HL-60 (cell line): Measurements from ENCODE around the gene HPGDS.

Experiments used
- DNase-seq, 2 experiments: peaks; one replicate each; pipeline ENCODE4 v3.0.0-alpha.2; 2010 to 2020; ENCODE audit warnings: low read depth in 1 of 2, low spot score in 1 of 2
- H3K27ac ChIP-seq: fragments of 250-450 bp; sonication (Bioruptor Pico); replicated peaks from 2 replicates; pipeline ENCODE4 v1.5.1; 2020; ENCODE audit warnings: mild to moderate bottlenecking, moderate library complexity
- H3K27me3 ChIP-seq: fragments of 250-450 bp; sonication (Bioruptor Pico); 2 replicates; pipeline ENCODE4 v1.5.1; 2021; ENCODE audit warnings: mild to moderate bottlenecking, moderate library complexity; ENCODE audit not compliant: insufficient read depth, poor library complexity, severe bottlenecking
- H3K4me3 ChIP-seq: replicated peaks from 2 replicates; pipeline ENCODE4 v1.5.1; 2011; ENCODE audit warnings: mild to moderate bottlenecking, control low read depth, low read length; ENCODE audit not compliant: insufficient read depth
- GABPA ChIP-seq: IDR thresholded peaks from 2 replicates; pipeline ENCODE4 v1.6.1; 2012; ENCODE audit warnings: low read depth
- POLR2AphosphoS5 ChIP-seq: IDR thresholded peaks from 2 replicates; pipeline ENCODE4 v1.6.1; 2012; ENCODE audit warnings: low read depth
- SPI1 ChIP-seq: IDR thresholded peaks from 2 replicates; pipeline ENCODE4 v1.6.1; 2012; ENCODE audit warnings: low read depth, mild to moderate bottlenecking, borderline replicate concordance
- TF ChIP-seq, protein P1 (sequence below): IDR thresholded peaks from 2 replicates; pipeline ENCODE4 v1.6.1; 2012; ENCODE audit warnings: low read depth; ENCODE audit not compliant: insufficient replicate concordance
- TF ChIP-seq, protein P2 (sequence below): IDR thresholded peaks from one replicate; pipeline ENCODE4 v1.5.1; 2011; ENCODE audit warnings: low read length, control low read depth, inconsistent platforms; ENCODE audit not compliant: insufficient read depth

The HPGDS gene

DNA sequence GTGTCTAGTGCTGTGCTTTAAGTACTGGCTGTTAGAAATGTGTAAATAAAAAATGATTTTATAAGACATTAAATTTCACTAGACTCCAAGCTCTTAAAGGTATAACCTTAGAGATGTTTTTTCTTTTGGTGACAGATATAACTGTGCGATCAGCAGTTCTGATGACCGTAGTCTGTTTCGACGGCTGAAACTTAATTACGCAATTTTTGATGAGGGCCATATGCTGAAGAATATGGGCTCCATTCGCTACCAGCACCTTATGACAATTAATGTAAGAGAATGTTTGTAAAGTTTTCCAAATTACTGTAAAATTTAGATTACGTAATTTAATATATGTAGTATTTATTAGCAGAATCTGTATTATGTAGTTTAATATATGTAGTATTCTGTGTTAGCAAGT lies 66.4 kb downstream of the HPGDS start:
- TF ChIP-seq SPI1 (no peak), GABPA (no peak), POLR2AphosphoS5 (no peak)
- TF ChIP-seq, protein P1, sequence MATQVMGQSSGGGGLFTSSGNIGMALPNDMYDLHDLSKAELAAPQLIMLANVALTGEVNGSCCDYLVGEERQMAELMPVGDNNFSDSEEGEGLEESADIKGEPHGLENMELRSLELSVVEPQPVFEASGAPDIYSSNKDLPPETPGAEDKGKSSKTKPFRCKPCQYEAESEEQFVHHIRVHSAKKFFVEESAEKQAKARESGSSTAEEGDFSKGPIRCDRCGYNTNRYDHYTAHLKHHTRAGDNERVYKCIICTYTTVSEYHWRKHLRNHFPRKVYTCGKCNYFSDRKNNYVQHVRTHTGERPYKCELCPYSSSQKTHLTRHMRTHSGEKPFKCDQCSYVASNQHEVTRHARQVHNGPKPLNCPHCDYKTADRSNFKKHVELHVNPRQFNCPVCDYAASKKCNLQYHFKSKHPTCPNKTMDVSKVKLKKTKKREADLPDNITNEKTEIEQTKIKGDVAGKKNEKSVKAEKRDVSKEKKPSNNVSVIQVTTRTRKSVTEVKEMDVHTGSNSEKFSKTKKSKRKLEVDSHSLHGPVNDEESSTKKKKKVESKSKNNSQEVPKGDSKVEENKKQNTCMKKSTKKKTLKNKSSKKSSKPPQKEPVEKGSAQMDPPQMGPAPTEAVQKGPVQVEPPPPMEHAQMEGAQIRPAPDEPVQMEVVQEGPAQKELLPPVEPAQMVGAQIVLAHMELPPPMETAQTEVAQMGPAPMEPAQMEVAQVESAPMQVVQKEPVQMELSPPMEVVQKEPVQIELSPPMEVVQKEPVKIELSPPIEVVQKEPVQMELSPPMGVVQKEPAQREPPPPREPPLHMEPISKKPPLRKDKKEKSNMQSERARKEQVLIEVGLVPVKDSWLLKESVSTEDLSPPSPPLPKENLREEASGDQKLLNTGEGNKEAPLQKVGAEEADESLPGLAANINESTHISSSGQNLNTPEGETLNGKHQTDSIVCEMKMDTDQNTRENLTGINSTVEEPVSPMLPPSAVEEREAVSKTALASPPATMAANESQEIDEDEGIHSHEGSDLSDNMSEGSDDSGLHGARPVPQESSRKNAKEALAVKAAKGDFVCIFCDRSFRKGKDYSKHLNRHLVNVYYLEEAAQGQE = no peak
- TF ChIP-seq, protein P2, sequence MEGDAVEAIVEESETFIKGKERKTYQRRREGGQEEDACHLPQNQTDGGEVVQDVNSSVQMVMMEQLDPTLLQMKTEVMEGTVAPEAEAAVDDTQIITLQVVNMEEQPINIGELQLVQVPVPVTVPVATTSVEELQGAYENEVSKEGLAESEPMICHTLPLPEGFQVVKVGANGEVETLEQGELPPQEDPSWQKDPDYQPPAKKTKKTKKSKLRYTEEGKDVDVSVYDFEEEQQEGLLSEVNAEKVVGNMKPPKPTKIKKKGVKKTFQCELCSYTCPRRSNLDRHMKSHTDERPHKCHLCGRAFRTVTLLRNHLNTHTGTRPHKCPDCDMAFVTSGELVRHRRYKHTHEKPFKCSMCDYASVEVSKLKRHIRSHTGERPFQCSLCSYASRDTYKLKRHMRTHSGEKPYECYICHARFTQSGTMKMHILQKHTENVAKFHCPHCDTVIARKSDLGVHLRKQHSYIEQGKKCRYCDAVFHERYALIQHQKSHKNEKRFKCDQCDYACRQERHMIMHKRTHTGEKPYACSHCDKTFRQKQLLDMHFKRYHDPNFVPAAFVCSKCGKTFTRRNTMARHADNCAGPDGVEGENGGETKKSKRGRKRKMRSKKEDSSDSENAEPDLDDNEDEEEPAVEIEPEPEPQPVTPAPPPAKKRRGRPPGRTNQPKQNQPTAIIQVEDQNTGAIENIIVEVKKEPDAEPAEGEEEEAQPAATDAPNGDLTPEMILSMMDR = no peak
- DNase-seq = no peak
- Histone ChIP-seq H3K27me3 (no peaks in the 10 kb centered on the region), H3K27ac (no peak overlapping the region), H3K4me3 (no peak overlapping the region)

DNA sequence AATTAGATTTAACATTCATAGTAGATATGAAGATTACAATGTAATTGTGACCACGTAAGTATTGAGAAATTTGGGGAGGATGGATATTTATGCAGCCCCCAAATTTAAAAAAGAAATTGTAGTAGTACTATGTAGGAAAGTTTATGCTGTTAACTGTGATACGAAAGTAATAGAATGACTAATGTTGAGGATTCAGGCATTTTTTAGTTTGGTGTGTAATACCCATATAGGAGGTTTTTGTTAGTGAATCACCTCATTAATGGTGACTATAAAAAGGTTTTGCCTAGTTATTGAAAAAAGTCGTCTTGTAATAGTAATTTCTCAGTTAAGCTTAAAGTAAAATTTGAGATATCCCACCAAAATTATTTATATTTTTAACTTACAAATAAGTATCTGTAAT lies 67.7 kb downstream of the HPGDS start:
- H3K27ac ChIP-seq = no peak overlapping the region
- H3K27me3 ChIP-seq = no peaks in the 10 kb centered on the region
- DNase-seq = no peak
- TF ChIP-seq SPI1 = no peak
- TF ChIP-seq, protein P2 = no peak
- TF ChIP-seq POLR2AphosphoS5 = no peak
- TF ChIP-seq GABPA = no peak
- TF ChIP-seq, protein P1 = no peak
- no peak overlapping the region for H3K4me3 ChIP-seq

DNA sequence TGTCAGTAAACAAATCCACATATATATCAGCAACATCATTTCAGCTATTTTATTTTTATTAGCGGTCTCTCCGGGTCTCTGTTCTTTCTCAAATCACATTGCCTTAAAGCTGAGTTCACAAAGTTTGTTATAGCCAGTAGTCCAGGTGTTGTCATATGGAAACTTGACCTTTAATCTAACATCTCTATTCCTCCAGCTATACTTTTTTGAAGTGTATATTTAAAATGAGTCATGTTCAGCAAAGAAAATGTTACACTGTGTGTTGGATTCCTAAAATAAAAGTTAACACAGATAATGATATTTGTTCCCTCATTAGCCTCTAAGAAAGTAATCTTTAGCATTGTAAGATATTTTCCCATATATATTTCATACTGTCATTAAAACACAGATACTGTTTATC lies 71.4 kb downstream of the HPGDS start:
- no peaks in the 10 kb centered on the region for H3K27me3 ChIP-seq
- no peak overlapping the region for H3K27ac ChIP-seq
- no peak for DNase-seq
- TF ChIP-seq, protein P1 = no peak
- TF ChIP-seq, protein P2 = no peak
- no peak for TF ChIP-seq POLR2AphosphoS5
- H3K4me3 ChIP-seq = no peak overlapping the region
